Activated CD4-positive, alpha-beta T cell treated with anti-CD3 and anti-CD28 coated beads, Interleukin-2, amount 50 U/mL, for 1 hour (primary cell): Measurements from ENCODE around the gene LHFPL3.
A peak's percentile ranks its signal among the peaks of the same experiment; 100 is the strongest.

Experiments
- DNase-seq: peaks from one replicate; pipeline ENCODE4 v3.0.0-alpha.2; 2020

Gene LHFPL3

GRCh38 chr7:104852386-104852785 lies 524.0 kb downstream of the LHFPL3 start:
- no peak for DNase-seq

GRCh38 chr7:104855861-104856260 lies 527.5 kb downstream of the LHFPL3 start:
- no peak for DNase-seq

DNA sequence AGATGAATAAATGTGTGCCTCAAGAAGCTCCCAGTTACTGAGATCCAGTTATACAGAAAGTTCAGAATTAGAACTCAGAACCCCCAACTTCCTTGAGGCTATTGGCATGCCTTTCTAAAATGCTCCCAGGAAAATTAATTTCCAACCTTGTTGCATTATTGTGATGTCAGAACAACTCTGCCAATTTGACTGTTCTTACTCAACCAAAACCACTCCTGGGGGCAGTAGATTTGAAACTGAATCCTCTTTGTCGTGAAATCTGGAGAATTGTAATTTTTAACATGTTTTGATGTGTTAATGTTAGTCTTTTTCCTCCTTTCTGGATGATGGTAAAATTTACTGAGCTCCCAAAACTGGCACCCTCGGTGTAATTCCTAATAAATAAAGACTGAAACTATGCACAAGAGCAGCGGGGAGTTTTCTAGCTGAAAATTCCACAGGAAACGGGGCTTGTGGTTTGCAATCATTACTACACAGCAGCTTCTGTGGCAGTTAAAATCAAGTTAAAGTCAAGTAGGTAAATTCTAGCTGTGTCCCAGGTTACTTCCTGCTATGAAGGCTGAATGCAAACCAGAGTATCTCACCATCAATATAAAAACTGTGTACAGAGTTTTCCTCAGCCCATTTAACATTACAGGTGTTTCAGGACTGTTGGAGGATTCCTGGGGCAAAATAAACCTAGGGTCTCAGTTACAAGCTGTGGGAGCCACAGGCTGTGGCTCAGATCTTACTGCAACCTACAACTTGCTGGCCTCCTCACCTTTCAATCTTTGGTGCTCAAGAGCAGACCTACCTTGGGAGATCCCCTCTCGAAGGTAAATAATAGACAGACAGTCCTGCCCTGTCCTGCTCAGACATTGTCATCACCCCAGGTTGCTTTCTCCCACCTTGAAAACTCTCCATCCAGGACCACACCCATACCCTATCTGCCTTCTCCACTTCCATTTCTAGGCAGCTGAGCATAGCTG lies 529.3 kb downstream of the LHFPL3 start:
- no peak for DNase-seq

DNA sequence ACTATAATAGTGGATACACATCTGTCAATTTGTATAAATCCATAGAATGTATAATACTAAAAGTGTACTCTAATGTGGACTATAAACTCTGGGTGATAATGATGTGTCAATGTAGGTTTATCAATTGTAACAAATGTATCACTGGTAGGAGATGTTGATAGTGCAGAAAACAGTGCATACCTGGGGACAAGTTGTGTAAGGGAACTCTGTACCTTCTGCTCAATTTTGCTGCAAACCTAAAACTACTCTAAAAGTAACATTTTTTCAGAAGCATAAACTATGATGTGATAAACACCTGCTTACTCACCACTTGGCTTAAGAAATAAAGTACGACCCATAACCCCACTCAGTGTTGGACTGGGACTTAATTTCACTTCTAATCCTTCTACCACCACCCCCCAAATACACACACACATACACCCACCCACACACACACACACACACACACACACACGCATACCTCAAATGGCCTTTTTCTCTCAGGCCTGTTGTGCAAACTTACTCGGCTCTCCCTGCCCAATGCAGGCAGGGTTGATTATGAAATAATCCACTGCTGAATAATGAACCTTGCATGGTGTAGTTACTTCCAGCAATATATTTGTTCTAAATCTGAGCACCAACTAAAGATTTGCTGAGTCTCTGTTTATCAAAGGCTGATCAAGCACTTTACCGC lies 531.5 kb downstream of the LHFPL3 start:
- DNase-seq, result no peak

- DNase-seq, result no peak
Observed at GRCh38 chr7:104861729-104862390, 533.5 kb downstream of the LHFPL3 start.

GRCh38 chr7:104862719-104863118 lies 534.3 kb downstream of the LHFPL3 start:
- no peak for DNase-seq

- no peak for DNase-seq
Observed at GRCh38 chr7:104873401-104873800, 545.0 kb downstream of the LHFPL3 start.

DNA sequence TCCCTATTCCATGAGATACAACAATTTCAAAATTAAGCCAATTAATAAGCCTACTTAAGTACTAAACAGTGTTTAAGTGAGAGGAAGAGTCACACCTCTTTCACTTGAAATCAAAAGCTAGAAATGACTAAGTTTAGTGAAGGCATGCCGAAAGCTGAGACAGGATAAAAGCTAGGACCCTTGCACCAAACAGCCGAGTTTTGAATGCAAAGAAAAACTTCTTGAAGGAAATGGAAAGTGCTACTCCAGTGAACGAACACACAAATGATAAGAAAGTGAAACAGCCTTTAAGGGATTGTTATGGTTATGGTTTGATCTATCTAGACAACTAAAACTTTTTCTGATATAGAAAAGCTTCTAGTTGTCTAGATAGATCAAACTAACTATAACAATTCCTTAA lies 550.2 kb downstream of the LHFPL3 start:
- DNase-seq, result no peak

GRCh38 chr7:104883248-104883717 lies 554.9 kb downstream of the LHFPL3 start:
- no peak for DNase-seq

GRCh38 chr7:104883718-104884452 lies 555.5 kb downstream of the LHFPL3 start:
- peak; percentile 76 for DNase-seq

DNA sequence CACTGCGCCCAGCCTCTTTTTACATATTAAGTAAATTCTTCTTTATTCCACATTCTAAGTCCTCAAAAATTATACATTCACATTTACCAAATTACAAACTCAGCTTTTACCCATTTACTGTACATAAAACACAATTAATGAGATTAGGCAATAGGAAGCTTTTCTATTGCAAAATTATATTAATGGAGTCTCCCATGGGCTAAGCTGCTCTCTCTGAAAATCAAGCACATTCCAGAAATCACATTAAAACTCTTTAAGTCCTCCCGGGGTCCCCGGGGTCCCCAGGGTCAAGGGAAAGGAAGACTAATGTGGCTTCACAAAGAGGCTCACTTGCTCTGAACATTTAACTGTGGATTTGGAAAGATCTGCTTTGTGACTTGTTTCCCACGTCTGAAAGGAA lies 558.2 kb downstream of the LHFPL3 start:
- DNase-seq, result no peak

- DNase-seq, result no peak
Observed at GRCh38 chr7:104890216-104890615, 561.8 kb downstream of the LHFPL3 start.

GRCh38 chr7:104891949-104892348 lies 563.5 kb downstream of the LHFPL3 start:
- no peak for DNase-seq

DNA sequence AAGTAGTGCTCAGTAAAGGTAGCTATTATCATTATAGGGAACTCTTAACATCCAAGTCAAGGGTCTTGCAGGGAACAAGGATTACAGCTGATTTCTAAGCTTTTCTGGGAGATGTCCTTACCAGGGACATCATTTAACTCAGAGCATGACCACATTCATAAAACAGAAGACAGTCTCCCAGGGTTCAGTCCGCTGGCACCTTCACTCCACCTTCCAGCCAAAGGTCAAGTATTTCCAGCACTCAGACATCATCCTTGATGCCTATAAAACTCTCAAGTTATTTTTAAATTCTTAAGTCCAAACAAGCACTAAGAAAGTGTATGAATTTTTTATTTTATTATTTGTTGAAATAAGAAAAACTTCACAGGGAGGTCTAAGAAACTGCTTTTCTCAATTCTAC lies 565.9 kb downstream of the LHFPL3 start:
- no peak for DNase-seq

GRCh38 chr7:104894726-104895521 lies 566.5 kb downstream of the LHFPL3 start:
- DNase-seq, result no peak

- no peak for DNase-seq
Observed at GRCh38 chr7:104895522-104896236, 567.3 kb downstream of the LHFPL3 start.

DNA sequence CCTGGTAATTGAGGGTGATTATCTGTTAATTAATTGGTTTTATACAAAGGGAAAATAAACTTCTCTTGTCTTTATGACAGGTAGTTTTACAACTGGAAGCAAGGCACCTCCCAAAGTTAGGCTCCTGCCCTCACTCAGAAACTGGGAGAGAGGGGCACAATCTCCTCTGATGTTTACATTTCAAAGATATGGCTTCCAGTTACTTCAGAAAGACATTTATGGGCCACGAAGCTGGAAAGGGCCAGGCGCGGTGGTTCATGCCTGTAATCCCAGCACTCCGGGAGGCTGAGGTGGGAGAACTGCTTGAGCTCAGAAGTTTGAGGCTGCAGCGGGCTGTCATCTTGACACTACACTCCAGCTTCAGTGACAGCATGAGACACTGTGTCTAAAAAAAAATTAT lies 570.0 kb downstream of the LHFPL3 start:
- DNase-seq, result no peak

- DNase-seq, result no peak
Observed at GRCh38 chr7:104900525-104901239, 572.3 kb downstream of the LHFPL3 start.

GRCh38 chr7:104901240-104901619 lies 572.8 kb downstream of the LHFPL3 start:
- DNase-seq, result no peak

- DNase-seq, result no peak
Observed at GRCh38 chr7:104902183-104902582, 573.8 kb downstream of the LHFPL3 start.

GRCh38 chr7:104903044-104903443 lies 574.6 kb downstream of the LHFPL3 start:
- no peak for DNase-seq
